Subcutaneous abdominal adipose tissue (tissue), 5 donors: ENCODE data around the gene IRGC.
"Not testable (repeated sequence)": the region's sequence is repeated elsewhere in the genome, so short reads cannot be mapped to it uniquely, and the experiment has no call there.

Experiments used
- H3K27ac ChIP-seq: one replicate; pipeline ENCODE4 v1.7.0; 2013; ENCODE audit warnings: low read depth, mild to moderate bottlenecking, inconsistent platforms, low read length, moderate library complexity
- H3K27me3 ChIP-seq, 5 donors: one replicate each; pipeline ENCODE4 v1.7.0; 2013; ENCODE audit warnings: low read length in 5 of 5, inconsistent platforms in 1 of 5; ENCODE audit not compliant: control insufficient read depth in 5 of 5, insufficient read depth in 4 of 5
- H3K36me3 ChIP-seq, 5 donors: one replicate each; pipeline ENCODE4 v1.7.0; 2013; ENCODE audit warnings: low read length in 5 of 5; ENCODE audit not compliant: control insufficient read depth in 5 of 5, insufficient read depth in 5 of 5
- H3K4me1 ChIP-seq, 5 donors: one replicate each; pipeline ENCODE4 v1.7.0; 2013; ENCODE audit warnings: low read length in 5 of 5, mild to moderate bottlenecking in 3 of 5, moderate library complexity in 1 of 5; ENCODE audit not compliant: control insufficient read depth in 5 of 5, insufficient read depth in 5 of 5
- H3K4me3 ChIP-seq, 5 donors: one replicate each; pipeline ENCODE4 v1.7.0; 2013; ENCODE audit warnings: low read length in 5 of 5, low read depth in 1 of 5
- H3K9ac ChIP-seq, 5 donors: one replicate each; pipeline ENCODE4 v1.7.0; 2013; ENCODE audit warnings: low read length in 5 of 5, mild to moderate bottlenecking in 4 of 5, moderate library complexity in 3 of 5
- H3K9me3 ChIP-seq, 5 donors: one replicate each; pipeline ENCODE4 v1.7.0; 2013; ENCODE audit warnings: low read length in 5 of 5; ENCODE audit not compliant: control insufficient read depth in 5 of 5
- donor health status: healthy.
- donor health status: healthy.
- donor health status: healthy.
- donor health status: healthy.
- donor health status: healthy.

Gene IRGC

GRCh38 chr19:43762814-43763213 lies 46.9 kb downstream of the IRGC start:
- no peak overlapping the region for H3K27ac ChIP-seq

GRCh38 chr19:43763473-43763939 lies 47.6 kb downstream of the IRGC start:
- no peaks in the 10 kb centered on the region for H3K36me3 ChIP-seq
- H3K4me3 ChIP-seq = no peak overlapping the region
- H3K9me3 ChIP-seq = no peaks in the 10 kb centered on the region
- H3K27me3 ChIP-seq = peaks cover 0 to 4% (median 0%) of the 10 kb centered on the region in 5 donors
- H3K27ac ChIP-seq = peak overlapping the region; percentile 19
- H3K9ac ChIP-seq = no peak overlapping the region
- peaks cover 4 to 29% (median 10%) of the 10 kb centered on the region in 5 donors for H3K4me1 ChIP-seq

More at GRCh38 chr19:43762814-43763213, 46.9 kb downstream of the IRGC start:
- H3K9me3 ChIP-seq = no peaks in the 10 kb centered on the region
- H3K36me3 ChIP-seq = no peaks in the 10 kb centered on the region
- no peak overlapping the region for H3K9ac ChIP-seq
- H3K4me3 ChIP-seq = no peak overlapping the region
- H3K27me3 ChIP-seq = peaks cover 0 to 4% (median 0%) of the 10 kb centered on the region in 5 donors
- H3K4me1 ChIP-seq = peaks cover 4 to 29% (median 10%) of the 10 kb centered on the region in 5 donors

- H3K4me3 ChIP-seq, H3K9me3 ChIP-seq, H3K27me3 ChIP-seq, H3K36me3 ChIP-seq, H3K9ac ChIP-seq: not testable (repeated sequence)
- Histone ChIP-seq H3K4me1 (peaks cover 4 to 32% (median 10%) of the 10 kb centered on the region in 5 donors), H3K27ac (peak overlapping the region; percentile 5)
These were observed 48.8 kb downstream of the IRGC start for GRCh38 chr19:43764684-43765083.

GRCh38 chr19:43765109-43765876 lies 49.4 kb downstream of the IRGC start:
- Histone ChIP-seq H3K36me3 (no peaks in the 10 kb centered on the region), H3K9me3 (no peaks in the 10 kb centered on the region), H3K9ac (peak overlapping the region in 1 of 5 donors; percentile 21), H3K27me3 (peaks cover 0 to 4% (median 0%) of the 10 kb centered on the region in 5 donors), H3K4me3 (no peak overlapping the region), H3K27ac (peak overlapping the region; percentile 65), H3K4me1 (peaks cover 4 to 32% (median 10%) of the 10 kb centered on the region in 5 donors)

DNA sequence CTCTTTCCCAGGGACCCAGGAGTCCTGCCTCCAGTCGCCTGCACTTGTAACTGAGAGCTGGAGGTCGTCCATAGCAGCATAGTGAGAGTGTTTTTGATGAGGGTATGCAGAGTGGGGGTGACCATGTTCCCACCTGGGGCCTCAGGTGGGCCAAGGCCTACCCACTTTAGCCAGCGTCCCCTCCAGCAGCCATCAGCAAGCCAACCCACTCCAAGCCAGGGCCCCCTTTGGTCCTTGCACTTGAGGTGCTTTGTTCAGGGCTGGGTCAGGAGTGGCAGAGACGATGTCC lies 50.8 kb downstream of the IRGC start:
- Histone ChIP-seq H3K36me3 (no peaks in the 10 kb centered on the region), H3K27ac (no peak overlapping the region), H3K27me3 (peaks cover 0 to 4% (median 0%) of the 10 kb centered on the region in 5 donors), H3K4me3 (no peak overlapping the region), H3K9ac (no peak overlapping the region), H3K4me1 (peaks cover 4 to 32% (median 10%) of the 10 kb centered on the region in 5 donors), H3K9me3 (no peaks in the 10 kb centered on the region)

- Histone ChIP-seq H3K4me1 (peaks cover 4 to 32% (median 10%) of the 10 kb centered on the region in 5 donors), H3K27ac (no peak overlapping the region), H3K36me3 (no peaks in the 10 kb centered on the region), H3K4me3 (no peak overlapping the region), H3K9ac (no peak overlapping the region), H3K27me3 (peaks cover 0 to 4% (median 0%) of the 10 kb centered on the region in 5 donors), H3K9me3 (no peaks in the 10 kb centered on the region)
These were observed 51.4 kb downstream of the IRGC start for GRCh38 chr19:43767316-43767715.

- H3K27ac ChIP-seq = no peak overlapping the region
- no peak overlapping the region for H3K9ac ChIP-seq
- peaks cover 4 to 32% (median 10%) of the 10 kb centered on the region in 5 donors for H3K4me1 ChIP-seq
These were observed 51.9 kb downstream of the IRGC start for GRCh38 chr19:43767818-43768217.

GRCh38 chr19:43768273-43769050 lies 52.6 kb downstream of the IRGC start:
- H3K27me3 ChIP-seq = peaks cover 0 to 6% (median 0%) of the 10 kb centered on the region in 5 donors
- H3K4me3 ChIP-seq = no peak overlapping the region
- no peak overlapping the region for H3K27ac ChIP-seq
- H3K4me1 ChIP-seq = peaks cover 4 to 31% (median 10%) of the 10 kb centered on the region in 5 donors
- no peaks in the 10 kb centered on the region for H3K9me3 ChIP-seq
- no peak overlapping the region for H3K9ac ChIP-seq
- H3K36me3 ChIP-seq = no peaks in the 10 kb centered on the region

More at GRCh38 chr19:43767818-43768217, 51.9 kb downstream of the IRGC start:
- H3K36me3 ChIP-seq = no peaks in the 10 kb centered on the region
- no peak overlapping the region for H3K4me3 ChIP-seq
- H3K9me3 ChIP-seq = no peaks in the 10 kb centered on the region
- H3K27me3 ChIP-seq = peaks cover 0 to 4% (median 0%) of the 10 kb centered on the region in 5 donors

DNA sequence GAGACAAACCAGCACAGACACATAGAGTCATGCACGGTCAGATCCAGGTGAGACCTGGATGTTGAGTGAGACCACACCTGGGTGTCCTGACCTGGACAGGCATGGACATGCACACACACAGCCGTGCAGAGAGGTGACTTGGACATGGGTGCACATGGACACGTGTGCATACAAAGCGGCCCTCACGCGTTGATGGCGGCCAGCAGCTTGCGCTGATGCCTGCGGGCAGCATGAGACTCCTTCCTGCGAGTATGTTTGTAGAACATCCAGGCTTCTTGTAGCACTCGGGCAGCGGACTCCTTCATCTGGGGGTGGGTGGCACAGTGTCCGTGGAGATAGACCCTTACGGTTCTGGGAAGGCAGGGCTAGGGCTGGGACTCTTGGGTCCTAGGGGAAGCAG lies 53.4 kb downstream of the IRGC start:
- no peaks in the 10 kb centered on the region for H3K36me3 ChIP-seq
- peaks cover 4 to 30% (median 14%) of the 10 kb centered on the region in 5 donors for H3K4me1 ChIP-seq
- no peak overlapping the region for H3K27ac ChIP-seq
- no peak overlapping the region for H3K9ac ChIP-seq
- H3K4me3 ChIP-seq = no peak overlapping the region
- peaks cover 0 to 6% (median 4%) of the 10 kb centered on the region in 5 donors for H3K27me3 ChIP-seq
- no peaks in the 10 kb centered on the region for H3K9me3 ChIP-seq
